GM12892 (cell line): ENCODE results near the gene LIPG.

ENCODE experiments used
- POLR2A ChIP-seq: IDR thresholded peaks from 2 replicates; pipeline ENCODE4 v1.6.1; 2011; ENCODE audit warnings: low read depth, low read length, control low read depth
- POLR2AphosphoS5 ChIP-seq: IDR thresholded peaks from 2 replicates; pipeline ENCODE4 v1.6.1; 2011; ENCODE audit warnings: low read depth, low read length, control low read depth

DNA sequence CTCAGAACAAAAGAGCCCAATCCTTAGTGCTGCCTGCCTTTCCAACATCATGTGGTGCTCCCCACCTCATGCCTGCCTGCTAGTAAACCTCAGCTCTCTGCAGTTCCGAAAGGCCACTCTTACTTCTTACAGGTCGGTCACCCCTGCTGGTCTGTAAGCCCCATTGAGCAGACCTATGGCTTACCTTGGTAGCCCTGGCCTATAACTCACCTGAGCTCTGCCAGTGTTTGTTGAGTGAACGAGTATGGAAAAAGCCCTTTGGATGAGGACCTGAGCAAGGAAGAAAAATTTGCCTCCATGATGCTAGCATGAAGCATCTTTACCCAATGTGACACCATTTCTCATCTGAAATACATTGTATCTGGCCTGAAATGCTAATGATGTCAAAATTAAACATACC lies 83.3 kb downstream of the LIPG start:
- TF ChIP-seq POLR2A (no peak), POLR2AphosphoS5 (no peak)
